ENCODE measurements around the gene ZNF777.
A peak's percentile ranks its signal among the peaks of the same experiment; 100 is the strongest.

Gene ZNF777

GRCh38 chr7:149493366-149493765 is 32.5 kb upstream of the ZNF777 start:
- DNase-seq (ENCODE audit: low read depth): no peak
- H3K4me3 ChIP-seq (ENCODE audit: low read depth, low read length): no peak overlapping the region
- TF ChIP-seq CTCF (conservative IDR thresholded peaks at IDR 0.05; ENCODE audit: low read depth, low read length): no peak

GRCh38 chr7:149490083-149490760 is 29.4 kb upstream of the ZNF777 start:
- no peak for DNase-seq (ENCODE audit: low read depth)
- TF ChIP-seq CTCF (conservative IDR thresholded peaks at IDR 0.05; ENCODE audit: low read depth, low read length): no peak
- no peak overlapping the region for H3K4me3 ChIP-seq (ENCODE audit: low read depth, low read length)

GRCh38 chr7:149489391-149490024 is 28.6 kb upstream of the ZNF777 start:
- TF ChIP-seq CTCF (conservative IDR thresholded peaks at IDR 0.05; ENCODE audit: low read depth, low read length): peak; percentile 25
- no peak for DNase-seq (ENCODE audit: low read depth)
- no peak overlapping the region for H3K4me3 ChIP-seq (ENCODE audit: low read depth, low read length)

- no peak overlapping the region for H3K4me3 ChIP-seq (ENCODE audit: low read depth, low read length)
- no peak for TF ChIP-seq CTCF (conservative IDR thresholded peaks at IDR 0.05; ENCODE audit: low read depth, low read length)
- DNase-seq (ENCODE audit: low read depth): no peak
Observed at GRCh38 chr7:149479568-149479967, 18.7 kb upstream of the ZNF777 start.

- H3K4me3 ChIP-seq (ENCODE audit: low read depth, low read length): no peak overlapping the region
- no peak for TF ChIP-seq CTCF (conservative IDR thresholded peaks at IDR 0.05; ENCODE audit: low read depth, low read length)
- DNase-seq (ENCODE audit: low read depth): no peak
Observed at GRCh38 chr7:149478754-149479153, 17.9 kb upstream of the ZNF777 start.

GRCh38 chr7:149477494-149478443 is 16.9 kb upstream of the ZNF777 start:
- no peak for DNase-seq (ENCODE audit: low read depth)
- no peak overlapping the region for H3K4me3 ChIP-seq (ENCODE audit: low read depth, low read length)
- no peak for TF ChIP-seq CTCF (conservative IDR thresholded peaks at IDR 0.05; ENCODE audit: low read depth, low read length)

Measured in choroid plexus epithelial cell (primary cell).